ENCODE data around the gene SNRNP48. TPM values are rescaled to one million over a fixed set of nuclear protein-coding genes. Genes with fewer than 3 reads are reported as not detected.
A peak's percentile ranks its signal among the peaks of the same experiment; 100 is the strongest.

SNRNP48 gene
- total RNA-seq, 4 donors from 2014 or later, result 11.5 to 27.2 (median 16.5) TPM

- Histone ChIP-seq H3K4me3 (no peak overlapping the region), H3K27me3 (no peaks in the 10 kb centered on the region), H3K9me3 (no peaks in the 10 kb centered on the region), H3K4me1 (no peaks in the 10 kb centered on the region), H3K27ac (peak overlapping the region in 1 of 4 donors; percentile 89), H3K36me3 (peaks cover 0 to 52% (median 0%) of the 10 kb centered on the region in 3 donors)
- TF ChIP-seq, protein P1, sequence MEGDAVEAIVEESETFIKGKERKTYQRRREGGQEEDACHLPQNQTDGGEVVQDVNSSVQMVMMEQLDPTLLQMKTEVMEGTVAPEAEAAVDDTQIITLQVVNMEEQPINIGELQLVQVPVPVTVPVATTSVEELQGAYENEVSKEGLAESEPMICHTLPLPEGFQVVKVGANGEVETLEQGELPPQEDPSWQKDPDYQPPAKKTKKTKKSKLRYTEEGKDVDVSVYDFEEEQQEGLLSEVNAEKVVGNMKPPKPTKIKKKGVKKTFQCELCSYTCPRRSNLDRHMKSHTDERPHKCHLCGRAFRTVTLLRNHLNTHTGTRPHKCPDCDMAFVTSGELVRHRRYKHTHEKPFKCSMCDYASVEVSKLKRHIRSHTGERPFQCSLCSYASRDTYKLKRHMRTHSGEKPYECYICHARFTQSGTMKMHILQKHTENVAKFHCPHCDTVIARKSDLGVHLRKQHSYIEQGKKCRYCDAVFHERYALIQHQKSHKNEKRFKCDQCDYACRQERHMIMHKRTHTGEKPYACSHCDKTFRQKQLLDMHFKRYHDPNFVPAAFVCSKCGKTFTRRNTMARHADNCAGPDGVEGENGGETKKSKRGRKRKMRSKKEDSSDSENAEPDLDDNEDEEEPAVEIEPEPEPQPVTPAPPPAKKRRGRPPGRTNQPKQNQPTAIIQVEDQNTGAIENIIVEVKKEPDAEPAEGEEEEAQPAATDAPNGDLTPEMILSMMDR (IDR thresholded peaks at IDR 0.05), result no peak
- TF ChIP-seq POLR2A (IDR thresholded peaks at IDR 0.05), result no peak
- no peak for DNase-seq
Measured at GRCh38 chr6:7559651-7560385, 30.2 kb upstream of the SNRNP48 start.

GRCh38 chr6:7561153-7561964 lies 28.6 kb upstream of the SNRNP48 start:
- H3K4me3 ChIP-seq, result peak overlapping the region in 2 of 4 donors; percentile 26 to 30
- H3K27me3 ChIP-seq, result no peaks in the 10 kb centered on the region
- H3K27ac ChIP-seq, result peak overlapping the region in 3 of 4 donors; percentile 28 to 89 (median 79)
- peak in 1 of 2 donors; percentile 72 for TF ChIP-seq POLR2A (IDR thresholded peaks at IDR 0.05)
- TF ChIP-seq, protein P1 (IDR thresholded peaks at IDR 0.05), result no peak
- peak in 2 of 3 donors; percentile 87 to 89 for DNase-seq
- peaks cover 0 to 57% (median 0%) of the 10 kb centered on the region in 3 donors for H3K36me3 ChIP-seq
- H3K9me3 ChIP-seq, result no peaks in the 10 kb centered on the region
- H3K4me1 ChIP-seq, result no peaks in the 10 kb centered on the region

- Histone ChIP-seq H3K27ac (no peak overlapping the region), H3K36me3 (peaks cover 0 to 65% (median 0%) of the 10 kb centered on the region in 3 donors), H3K4me1 (no peaks in the 10 kb centered on the region), H3K9me3 (no peaks in the 10 kb centered on the region), H3K27me3 (no peaks in the 10 kb centered on the region), H3K4me3 (no peak overlapping the region)
- no peak for DNase-seq
- TF ChIP-seq, protein P1 (IDR thresholded peaks at IDR 0.05), result no peak
- TF ChIP-seq POLR2A (IDR thresholded peaks at IDR 0.05), result no peak
Measured at GRCh38 chr6:7562769-7563168, 27.2 kb upstream of the SNRNP48 start.

GRCh38 chr6:7566107-7566506 lies 23.9 kb upstream of the SNRNP48 start:
- H3K27me3 ChIP-seq, result no peaks in the 10 kb centered on the region
- H3K4me3 ChIP-seq, result no peak overlapping the region
- H3K36me3 ChIP-seq, result peaks cover 0 to 88% (median 0%) of the 10 kb centered on the region in 3 donors
- TF ChIP-seq, protein P1 (IDR thresholded peaks at IDR 0.05), result no peak
- TF ChIP-seq POLR2A (IDR thresholded peaks at IDR 0.05), result no peak
- no peaks in the 10 kb centered on the region for H3K9me3 ChIP-seq
- H3K27ac ChIP-seq, result no peak overlapping the region
- no peaks in the 10 kb centered on the region for H3K4me1 ChIP-seq
- no peak for DNase-seq

DNA sequence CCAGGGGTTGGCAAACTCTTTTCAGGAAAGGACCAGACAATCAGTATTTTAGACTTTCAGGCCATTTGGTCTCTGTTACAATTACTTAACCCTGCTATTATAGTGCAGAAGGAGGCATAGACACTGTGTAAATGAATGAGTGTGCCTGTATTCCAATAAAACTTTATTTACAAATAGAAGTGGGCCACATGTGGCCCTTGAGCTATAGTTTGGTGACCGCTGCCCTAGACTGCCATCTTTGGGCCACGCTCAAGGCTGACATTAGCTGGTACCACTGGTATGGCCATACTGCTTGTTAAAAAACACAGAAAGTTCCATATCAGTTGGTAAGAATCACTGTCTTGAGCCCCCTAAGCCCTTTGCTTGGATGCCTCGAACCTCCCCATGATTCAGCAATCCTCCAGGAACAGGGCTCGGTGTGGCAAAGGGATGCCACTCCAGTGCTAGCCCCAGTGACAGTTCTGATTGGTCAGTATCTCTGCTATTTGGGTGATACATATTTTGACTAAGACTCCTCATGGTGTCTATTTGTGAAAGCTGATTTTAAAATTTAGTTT lies 23.3 kb upstream of the SNRNP48 start:
- Histone ChIP-seq H3K9me3 (no peaks in the 10 kb centered on the region), H3K27me3 (no peaks in the 10 kb centered on the region), H3K27ac (no peak overlapping the region), H3K36me3 (peaks cover 0 to 93% (median 0%) of the 10 kb centered on the region in 3 donors), H3K4me3 (no peak overlapping the region), H3K4me1 (no peaks in the 10 kb centered on the region)
- DNase-seq, result no peak
- TF ChIP-seq, protein P1 (IDR thresholded peaks at IDR 0.05), result peak in 2 of 6 experiments; percentile 13 to 19
- TF ChIP-seq POLR2A (IDR thresholded peaks at IDR 0.05), result no peak
